IMR-90 (cell line): ENCODE results near the gene EIF6. TPM values are rescaled to one million over a fixed set of nuclear protein-coding genes. Genes with fewer than 3 reads are reported as not detected.

Experiments used
- ATAC-seq: fragments of 200-7000 bp; cut with Tn5 transposase; 2 replicates; pipeline ENCODE4 v1.9.1; 2020; ENCODE audit warnings: low read depth, mild to moderate bottlenecking, moderate library complexity
- BruUV-seq: library from RNA; stranded (reverse); fragments of 400-500 nt; replicated peaks from 2 replicates; lab custom pipeline; 2021; lab: Mats Ljungman, UMichigan
- CTCF ChIA-PET: fragments of 300-600 bp; formaldehyde crosslinking; extraction: SDS; loops from one replicate; lab custom pipeline; 2021; ENCODE audit warnings: antibody characterized with exemption; lab: Yijun Ruan, JAX
- POLR2A ChIA-PET: fragments of 300-600 bp; sonication (Branson Sonifier 250); formaldehyde crosslinking; loops from one replicate; lab custom pipeline; 2022; ENCODE audit warnings: antibody characterized with exemption; ENCODE audit not compliant: unreplicated experiment; lab: Charles Lee
- DNase-seq: peaks from one replicate; pipeline ENCODE4 v3.0.0; 2013
- H2AFZ ChIP-seq: replicated peaks from 2 replicates; pipeline ENCODE3; 2013; ENCODE audit warnings: low read length, mild to moderate bottlenecking; ENCODE audit not compliant: poor library complexity
- H2AK5ac ChIP-seq: 2 replicates; pipeline ENCODE4 v1.6.1; 2013; ENCODE audit warnings: low read depth, low read length, inconsistent platforms
- H2AK9ac ChIP-seq: replicated peaks from 2 replicates; pipeline ENCODE3; 2013; ENCODE audit warnings: mild to moderate bottlenecking, low read depth, low read length, moderate library complexity; ENCODE audit not compliant: poor library complexity
- H2BK120ac ChIP-seq: 2 replicates; pipeline ENCODE4 v1.6.1; 2013; ENCODE audit warnings: low read depth, low read length, inconsistent platforms
- H2BK15ac ChIP-seq: 3 replicates; pipeline ENCODE4 v1.6.1; 2013; ENCODE audit warnings: low read depth, low read length, inconsistent platforms
- H2BK20ac ChIP-seq: 2 replicates; pipeline ENCODE4 v1.6.1; 2013; ENCODE audit warnings: low read depth, mild to moderate bottlenecking, inconsistent platforms, low read length, moderate library complexity
- H2BK5ac ChIP-seq: 2 replicates; pipeline ENCODE4 v1.6.1; 2013; ENCODE audit warnings: mild to moderate bottlenecking, low read depth, low read length, inconsistent platforms; ENCODE audit not compliant: poor library complexity, severe bottlenecking
- H3K14ac ChIP-seq: replicated peaks from 2 replicates; pipeline ENCODE4 v1.6.1; 2013; ENCODE audit warnings: low read depth, low read length, inconsistent platforms
- H3K18ac ChIP-seq: 2 replicates; pipeline ENCODE4 v1.6.1; 2013; ENCODE audit warnings: low read depth, low read length, control low read depth
- H3K23ac ChIP-seq: 2 replicates; pipeline ENCODE4 v1.6.1; 2013; ENCODE audit warnings: low read depth, low read length, inconsistent platforms
- H3K27ac ChIP-seq: 2 replicates; pipeline ENCODE4 v1.5.1; 2013; ENCODE audit warnings: mild to moderate bottlenecking, control low read depth, low read length; ENCODE audit not compliant: insufficient read depth
- H3K27me3 ChIP-seq: 2 replicates; pipeline ENCODE4 v1.6.1; 2013; ENCODE audit warnings: low read length; ENCODE audit not compliant: control insufficient read depth, insufficient read depth
- H3K36me3 ChIP-seq: 2 replicates; pipeline ENCODE4 v1.6.1; 2013; ENCODE audit warnings: low read length, mixed read lengths; ENCODE audit not compliant: control insufficient read depth, insufficient read depth
- H3K4ac ChIP-seq: 2 replicates; pipeline ENCODE4 v1.6.1; 2013; ENCODE audit warnings: low read depth, low read length, inconsistent platforms
- H3K4me1 ChIP-seq: 2 replicates; pipeline ENCODE4 v1.6.1; 2013; ENCODE audit warnings: low read length, mixed read lengths; ENCODE audit not compliant: control insufficient read depth, insufficient read depth
- H3K4me2 ChIP-seq: 2 replicates; pipeline ENCODE4 v1.6.1; 2013; ENCODE audit warnings: low read depth, mild to moderate bottlenecking, control low read depth, low read length, moderate library complexity
- H3K4me3 ChIP-seq: 2 replicates; pipeline ENCODE4 v1.5.1; 2013; ENCODE audit warnings: low read depth, mild to moderate bottlenecking, control low read depth, low read length, moderate library complexity; ENCODE audit not compliant: insufficient read depth
- H3K56ac ChIP-seq: 2 replicates; pipeline ENCODE4 v1.6.1; 2013; ENCODE audit warnings: low read length, inconsistent platforms; ENCODE audit not compliant: insufficient read depth; ENCODE audit errors: extremely low read depth
- H3K79me1 ChIP-seq, 2 experiments: 2 replicates each; pipeline ENCODE4 v1.6.1; 2013; ENCODE audit warnings: low read length in 2 of 2, inconsistent platforms in 1 of 2, low read depth in 1 of 2
- H3K9ac ChIP-seq: 2 replicates; pipeline ENCODE4 v1.6.1; 2013; ENCODE audit warnings: low read depth, low read length, control low read depth
- H3K9me1 ChIP-seq: 2 replicates; pipeline ENCODE4 v1.6.1; 2013; ENCODE audit warnings: low read length, inconsistent platforms; ENCODE audit not compliant: insufficient read depth
- H3K9me3 ChIP-seq: 2 replicates; pipeline ENCODE4 v1.6.1; 2013; ENCODE audit warnings: low read length; ENCODE audit not compliant: control insufficient read depth, insufficient read depth
- H4K20me1 ChIP-seq: 2 replicates; pipeline ENCODE4 v1.6.1; 2013; ENCODE audit warnings: low read length, inconsistent platforms; ENCODE audit not compliant: insufficient read depth
- H4K5ac ChIP-seq: 2 replicates; pipeline ENCODE4 v1.6.1; 2013; ENCODE audit warnings: mild to moderate bottlenecking, low read depth, low read length, control low read depth
- H4K8ac ChIP-seq, 2 experiments: 2 replicates each; pipeline ENCODE4 v1.6.1; 2013; ENCODE audit warnings: low read depth in 2 of 2, low read length in 2 of 2, control low read depth in 1 of 2, inconsistent platforms in 1 of 2
- H4K91ac ChIP-seq: 2 replicates; pipeline ENCODE4 v1.6.1; 2013; ENCODE audit warnings: low read depth, low read length, inconsistent platforms; ENCODE audit not compliant: insufficient read depth
- BHLHE40 ChIP-seq: fragments of 150-350 bp; IDR thresholded peaks from 2 replicates; pipeline ENCODE4 v1.6.1; 2016; ENCODE audit warnings: mild to moderate bottlenecking, low read depth, low read length
- CEBPB ChIP-seq: IDR thresholded peaks from 2 replicates; pipeline ENCODE4 v1.6.1; 2012; ENCODE audit warnings: low read depth, low read length, improper control_type of control experiment
- CHD1 ChIP-seq: IDR thresholded peaks from 2 replicates; pipeline ENCODE4 v1.6.1; 2012; ENCODE audit warnings: low read depth, low read length, improper control_type of control experiment
- CTCF ChIP-seq: conservative IDR thresholded peaks from 2 replicates; pipeline ENCODE4 v1.5.1; 2012; ENCODE audit warnings: mild to moderate bottlenecking, low read depth, low read length, improper control_type of control experiment
- ELK1 ChIP-seq: fragments of 150-350 bp; IDR thresholded peaks from 2 replicates; pipeline ENCODE4 v1.6.1; 2016; ENCODE audit warnings: low read depth, mild to moderate bottlenecking, low read length, moderate library complexity, borderline replicate concordance
- FOS ChIP-seq: fragments of 150-350 bp; IDR thresholded peaks from 2 replicates; pipeline ENCODE4 v1.6.1; 2016; ENCODE audit warnings: low read depth, low read length
- MAFK ChIP-seq: IDR thresholded peaks from 2 replicates; pipeline ENCODE4 v1.6.1; 2012; ENCODE audit warnings: low read depth, low read length, improper control_type of control experiment
- MAZ ChIP-seq: IDR thresholded peaks from 2 replicates; pipeline ENCODE4 v1.6.1; 2012; ENCODE audit warnings: low read depth, mild to moderate bottlenecking, low read length, improper control_type of control experiment, moderate library complexity, borderline replicate concordance
- MXI1 ChIP-seq: IDR thresholded peaks from 2 replicates; pipeline ENCODE4 v1.6.1; 2012; ENCODE audit warnings: low read depth, mild to moderate bottlenecking, low read length, moderate library complexity, borderline replicate concordance
- NFE2L2 ChIP-seq: fragments of 150-350 bp; IDR thresholded peaks from 2 replicates; pipeline ENCODE4 v1.6.1; 2016; ENCODE audit warnings: low read depth, mild to moderate bottlenecking, low read length
- POLR2A ChIP-seq: IDR thresholded peaks from 2 replicates; pipeline ENCODE4 v1.6.1; 2012; ENCODE audit warnings: mild to moderate bottlenecking, low read depth, low read length
- RAD21 ChIP-seq: IDR thresholded peaks from 2 replicates; pipeline ENCODE4 v1.6.1; 2012; ENCODE audit warnings: low read length, improper control_type of control experiment
- RCOR1 ChIP-seq: IDR thresholded peaks from 2 replicates; pipeline ENCODE4 v1.6.1; 2012; ENCODE audit warnings: mild to moderate bottlenecking, low read length, improper control_type of control experiment; ENCODE audit not compliant: insufficient replicate concordance
- RFX5 ChIP-seq: IDR thresholded peaks from 2 replicates; pipeline ENCODE4 v1.8.0; 2012; ENCODE audit warnings: low read depth, mild to moderate bottlenecking, low read length, moderate library complexity
- SMC3 ChIP-seq: fragments of 150-350 bp; IDR thresholded peaks from 2 replicates; pipeline ENCODE4 v1.6.1; 2016; ENCODE audit warnings: low read depth, mild to moderate bottlenecking, antibody characterized with exemption, low read length, moderate library complexity
- USF2 ChIP-seq: fragments of 150-350 bp; IDR thresholded peaks from 2 replicates; pipeline ENCODE4 v1.6.1; 2017; ENCODE audit warnings: mild to moderate bottlenecking, antibody characterized with exemption, low read length, low read depth
- WGBS, 2 experiments: methylation state at CpG; one replicate each; pipeline versions ENCODE4 v1.1.5 to v1.1.7; 2013; ENCODE audit warnings: missing lambda C conversion rate in 2 of 2; ENCODE audit not compliant: insufficient read length in 1 of 2; ENCODE audit errors: extremely low coverage in 2 of 2; 5-methylcytosine and 5-hydroxymethylcytosine counted together
- dilution Hi-C: fragments of 300-500 bp; cut with HindIII; formaldehyde crosslinking; loops from one replicate; pipeline ENCODE4 v1.14.3; 2018; ENCODE audit warnings: low sequenced_read_pairs; ENCODE audit not compliant: unreplicated experiment
- in situ Hi-C: fragments of 300-500 bp; cut with MboI; formaldehyde crosslinking; loops from 3 replicates; pipeline ENCODE4 v1.14.3; 2019; ENCODE audit warnings: low sequenced_read_pairs, inconsistent platforms, mixed read lengths
- intact Hi-C: fragments of 100-400 bp; cut with micrococcal nuclease; formaldehyde crosslinking; loops from 2 replicates; pipeline ENCODE4 v1.10.0; 2022
- polyA plus RNA-seq, 3 experiments: library from polyadenylated mRNA; depleted of rRNA; stranded (reverse); fragments of >200 nt; gene quantifications; 2 replicates each; pipeline ENCODE4 v1.2.3, GENCODE V29; 2012; ENCODE audit warnings: low replicate concordance in 1 of 3
- total RNA-seq: library from RNA; depleted of rRNA; stranded (reverse); fragments of >200 nt; gene quantifications from 2 replicates; pipeline ENCODE4 v1.2.3, GENCODE V29; 2012

EIF6 gene
- total and polyA plus RNA-seq, 2 of the 4 experiments (the other 2 are of a cell fraction) = 215 to 227 TPM

GRCh38 chr20:35296101-35296554, 11.6 kb upstream of the EIF6 start:
- DNase-seq = no peak
- Histone ChIP-seq H4K20me1 (no peaks in the 10 kb centered on the region), H2BK15ac (no peak overlapping the region), H3K4me2 (no peak overlapping the region), H4K8ac (no peak overlapping the region), H2AK9ac (peak overlapping the region; percentile 66), H3K4me1 (peaks cover 1% of the 10 kb centered on the region; the same call in 1 of the 2 replicates), H2AFZ (no peak overlapping the region), H3K18ac (no peak overlapping the region), H3K56ac (no peak overlapping the region), H2BK20ac (no peak overlapping the region), H2BK5ac (no peak overlapping the region), H3K36me3 (no peaks in the 10 kb centered on the region), H3K14ac (no peak overlapping the region), H3K4ac (no peak overlapping the region), H3K9me3 (no peaks in the 10 kb centered on the region), H3K27ac (no peak overlapping the region), H4K5ac (no peak overlapping the region), H2AK5ac (no peak overlapping the region), H3K79me1 (no peaks in the 10 kb centered on the region), H4K91ac (no peak overlapping the region), H3K23ac (no peak overlapping the region), H3K4me3 (no peak overlapping the region), H2BK120ac (no peak overlapping the region), H3K27me3 (peaks cover 2% of the 10 kb centered on the region), H3K9ac (no peak overlapping the region), H3K9me1 (0 out of 2 replicates have a peak, but pooled peaks cover 5% of the 10 kb centered on the region)
- ChIA-PET POLR2A (no interaction called here), CTCF (no interaction called here)
- 88% methylated on average over 5 of the region's 9 CpGs; no CpG with 5 or more reads in 1 of the 2 experiments for WGBS, 2 experiments
- dilution Hi-C loops = no loop called here
- no TSS peak for BruUV-seq
- in situ Hi-C loops = no loop called here
- intact Hi-C loops = no loop called here
- TF ChIP-seq ELK1 = no peak
- TF ChIP-seq MXI1 = no peak
- no peak for TF ChIP-seq CTCF
- no peak for TF ChIP-seq FOS
- TF ChIP-seq BHLHE40 = no peak
- no peak for TF ChIP-seq CEBPB
- TF ChIP-seq SMC3 = no peak
- TF ChIP-seq RFX5 = no peak
- TF ChIP-seq USF2 = no peak
- TF ChIP-seq NFE2L2 = no peak
- TF ChIP-seq MAFK = no peak
- TF ChIP-seq POLR2A = no peak
- TF ChIP-seq RAD21 = no peak
- TF ChIP-seq RCOR1 = no peak
- TF ChIP-seq MAZ = no peak
- no peak for TF ChIP-seq CHD1
- ATAC-seq = no peak
